HL-60 (cell line): Measurements from ENCODE around the gene EIF4G3.
"Not testable (repeated sequence)": the region's sequence is repeated elsewhere in the genome, so short reads cannot be mapped to it uniquely, and the experiment has no call there.

Experiments
- DNase-seq, 2 experiments: peaks; one replicate each; pipeline ENCODE4 v3.0.0-alpha.2; 2010 to 2020; ENCODE audit warnings: low read depth in 1 of 2, low spot score in 1 of 2
- H3K27ac ChIP-seq: fragments of 250-450 bp; sonication (Bioruptor Pico); replicated peaks from 2 replicates; pipeline ENCODE4 v1.5.1; 2020; ENCODE audit warnings: mild to moderate bottlenecking, moderate library complexity
- H3K27me3 ChIP-seq: fragments of 250-450 bp; sonication (Bioruptor Pico); 2 replicates; pipeline ENCODE4 v1.5.1; 2021; ENCODE audit warnings: mild to moderate bottlenecking, moderate library complexity; ENCODE audit not compliant: insufficient read depth, poor library complexity, severe bottlenecking
- H3K4me3 ChIP-seq: replicated peaks from 2 replicates; pipeline ENCODE4 v1.5.1; 2011; ENCODE audit warnings: mild to moderate bottlenecking, control low read depth, low read length; ENCODE audit not compliant: insufficient read depth
- CTCF ChIP-seq: IDR thresholded peaks from one replicate; pipeline ENCODE4 v1.5.1; 2011; ENCODE audit warnings: low read length, control low read depth, inconsistent platforms; ENCODE audit not compliant: insufficient read depth
- GABPA ChIP-seq: IDR thresholded peaks from 2 replicates; pipeline ENCODE4 v1.6.1; 2012; ENCODE audit warnings: low read depth
- POLR2AphosphoS5 ChIP-seq: IDR thresholded peaks from 2 replicates; pipeline ENCODE4 v1.6.1; 2012; ENCODE audit warnings: low read depth
- REST ChIP-seq: IDR thresholded peaks from 2 replicates; pipeline ENCODE4 v1.6.1; 2012; ENCODE audit warnings: low read depth; ENCODE audit not compliant: insufficient replicate concordance
- SPI1 ChIP-seq: IDR thresholded peaks from 2 replicates; pipeline ENCODE4 v1.6.1; 2012; ENCODE audit warnings: low read depth, mild to moderate bottlenecking, borderline replicate concordance

Gene EIF4G3

GRCh38 chr1:21192284-21192683 is 15.6 kb upstream of the EIF4G3 start:
- DNase-seq: no peak
- Histone ChIP-seq H3K4me3 (no peak overlapping the region), H3K27me3 (no peaks in the 10 kb centered on the region), H3K27ac (no peak overlapping the region)
- no peak for TF ChIP-seq REST

GRCh38 chr1:21190771-21191170 is 14.1 kb upstream of the EIF4G3 start:
- not testable (repeated sequence) for DNase-seq, H3K4me3 ChIP-seq, H3K27me3 ChIP-seq

GRCh38 chr1:21189906-21190500 is 13.3 kb upstream of the EIF4G3 start:
- TF ChIP-seq POLR2AphosphoS5: no peak
- no peak for TF ChIP-seq CTCF
- TF ChIP-seq SPI1: no peak
- no peak for TF ChIP-seq REST
- no peak for TF ChIP-seq GABPA
- no peak for DNase-seq

More at GRCh38 chr1:21190771-21191170, 14.1 kb upstream of the EIF4G3 start:
- not testable (repeated sequence) for H3K27ac ChIP-seq

GRCh38 chr1:21189421-21189820 is 12.7 kb upstream of the EIF4G3 start:
- Histone ChIP-seq H3K27ac (no peak overlapping the region), H3K4me3 (no peak overlapping the region), H3K27me3 (no peaks in the 10 kb centered on the region)
- TF ChIP-seq GABPA: no peak
- no peak for TF ChIP-seq POLR2AphosphoS5
- no peak for TF ChIP-seq SPI1
- TF ChIP-seq CTCF: no peak
- TF ChIP-seq REST: no peak
- no peak for DNase-seq

More at GRCh38 chr1:21189906-21190500, 13.3 kb upstream of the EIF4G3 start:
- H3K27ac ChIP-seq: no peak overlapping the region
- no peak overlapping the region for H3K4me3 ChIP-seq
- H3K27me3 ChIP-seq: no peaks in the 10 kb centered on the region
